Testis (tissue), 3 donors: ENCODE results near the gene DRC7. TPM values are rescaled to one million over a fixed set of nuclear protein-coding genes. Genes with fewer than 3 reads are reported as not detected.
"Not testable (repeated sequence)": the region's sequence is repeated elsewhere in the genome, so short reads cannot be mapped to it uniquely, and the experiment has no call there.

Source experiments
- DNase-seq: peaks from one replicate; pipeline ENCODE4 v3.0.0-alpha.2; 2019
- H3K27ac ChIP-seq, 2 donors: fragments of 200-600 bp; sonication (generic); one replicate each; pipeline ENCODE4 v1.5.1; 2019
- H3K27me3 ChIP-seq: fragments of 200-600 bp; sonication (generic); one replicate; pipeline ENCODE4 v1.5.1; 2019
- H3K36me3 ChIP-seq: fragments of 200-600 bp; sonication (generic); one replicate; pipeline ENCODE4 v1.5.1; 2017; ENCODE audit warnings: low read depth; ENCODE audit errors: missing control alignments
- H3K4me1 ChIP-seq: fragments of 200-600 bp; sonication (generic); one replicate; pipeline ENCODE4 v1.5.1; 2019
- H3K4me3 ChIP-seq, 2 donors: fragments of 200-600 bp; sonication (generic); one replicate each; pipeline ENCODE4 v1.5.1; 2017 to 2019
- H3K9me3 ChIP-seq: fragments of 200-600 bp; sonication (generic); one replicate; pipeline ENCODE4 v1.5.1; 2017
- POLR2A ChIP-seq: fragments of 450-650 bp; IDR thresholded peaks from one replicate; pipeline ENCODE4 v1.6.1; 2017; ENCODE audit warnings: antibody characterized with exemption, mild to moderate bottlenecking, moderate library complexity
- WGBS, 2 donors: methylation state at CpG; one replicate each; pipeline ENCODE4 v1.1.5; 2018; 5-methylcytosine and 5-hydroxymethylcytosine counted together
- intact Hi-C: fragments of 100-400 bp; cut with DNase I; formaldehyde crosslinking; loops from one replicate; pipeline ENCODE4 v1.15.1; 2023; ENCODE audit warnings: low total_unique reads
- polyA plus RNA-seq: library from polyadenylated mRNA; stranded (reverse); fragments of 350-450 nt; fragmentation: Illumina TruSeq; extraction: RNeasy Lipid Tissue Mini Kit (QIAGEN cat#74804); gene quantifications from one replicate; pipeline ENCODE4 v1.2.3, GENCODE V29; 2014; ENCODE audit warnings: low read depth, low replicate concordance; ENCODE audit not compliant: insufficient read depth
- total RNA-seq, 2 donors: library from RNA; depleted of rRNA; stranded (reverse); fragments of >200 nt; gene quantifications; one replicate each; pipeline ENCODE4 v1.2.3, GENCODE V29; 2016
- TF ChIP-seq, protein P1 (sequence below), 3 experiments: fragments of 450-650 bp in 2 of 3; fragments of 200-600 bp in 1 of 3; sonication (generic) in 1 of 3; IDR thresholded peaks; one replicate each; pipeline ENCODE4 v1.5.1; 2016 to 2019; ENCODE audit warnings: antibody characterized with exemption in 3 of 3, mild to moderate bottlenecking in 2 of 3, moderate library complexity in 1 of 3

DRC7 gene
- total and polyA plus RNA-seq, 3 donors from 2014 or later, result 35.4 to 199 (median 62.7) TPM

GRCh38 chr16:57773655-57774295 is 79.2 kb downstream of the DRC7 start:
- intact Hi-C loops, result no loop called here
- H3K9me3 ChIP-seq, result no peaks in the 10 kb centered on the region
- no peak overlapping the region for H3K27ac ChIP-seq
- H3K4me3 ChIP-seq, result no peak overlapping the region
- H3K36me3 ChIP-seq, result no peaks in the 10 kb centered on the region
- H3K27me3 ChIP-seq, result no peaks in the 10 kb centered on the region
- TF ChIP-seq, protein P1, sequence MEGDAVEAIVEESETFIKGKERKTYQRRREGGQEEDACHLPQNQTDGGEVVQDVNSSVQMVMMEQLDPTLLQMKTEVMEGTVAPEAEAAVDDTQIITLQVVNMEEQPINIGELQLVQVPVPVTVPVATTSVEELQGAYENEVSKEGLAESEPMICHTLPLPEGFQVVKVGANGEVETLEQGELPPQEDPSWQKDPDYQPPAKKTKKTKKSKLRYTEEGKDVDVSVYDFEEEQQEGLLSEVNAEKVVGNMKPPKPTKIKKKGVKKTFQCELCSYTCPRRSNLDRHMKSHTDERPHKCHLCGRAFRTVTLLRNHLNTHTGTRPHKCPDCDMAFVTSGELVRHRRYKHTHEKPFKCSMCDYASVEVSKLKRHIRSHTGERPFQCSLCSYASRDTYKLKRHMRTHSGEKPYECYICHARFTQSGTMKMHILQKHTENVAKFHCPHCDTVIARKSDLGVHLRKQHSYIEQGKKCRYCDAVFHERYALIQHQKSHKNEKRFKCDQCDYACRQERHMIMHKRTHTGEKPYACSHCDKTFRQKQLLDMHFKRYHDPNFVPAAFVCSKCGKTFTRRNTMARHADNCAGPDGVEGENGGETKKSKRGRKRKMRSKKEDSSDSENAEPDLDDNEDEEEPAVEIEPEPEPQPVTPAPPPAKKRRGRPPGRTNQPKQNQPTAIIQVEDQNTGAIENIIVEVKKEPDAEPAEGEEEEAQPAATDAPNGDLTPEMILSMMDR (IDR thresholded peaks at IDR 0.05), result no peak
- TF ChIP-seq POLR2A, result no peak
- DNase-seq, result no peak
- no peaks in the 10 kb centered on the region for H3K4me1 ChIP-seq
- 82 to 85% methylated on average over 11 of the region's 11 CpGs for WGBS, 2 donors

DNA sequence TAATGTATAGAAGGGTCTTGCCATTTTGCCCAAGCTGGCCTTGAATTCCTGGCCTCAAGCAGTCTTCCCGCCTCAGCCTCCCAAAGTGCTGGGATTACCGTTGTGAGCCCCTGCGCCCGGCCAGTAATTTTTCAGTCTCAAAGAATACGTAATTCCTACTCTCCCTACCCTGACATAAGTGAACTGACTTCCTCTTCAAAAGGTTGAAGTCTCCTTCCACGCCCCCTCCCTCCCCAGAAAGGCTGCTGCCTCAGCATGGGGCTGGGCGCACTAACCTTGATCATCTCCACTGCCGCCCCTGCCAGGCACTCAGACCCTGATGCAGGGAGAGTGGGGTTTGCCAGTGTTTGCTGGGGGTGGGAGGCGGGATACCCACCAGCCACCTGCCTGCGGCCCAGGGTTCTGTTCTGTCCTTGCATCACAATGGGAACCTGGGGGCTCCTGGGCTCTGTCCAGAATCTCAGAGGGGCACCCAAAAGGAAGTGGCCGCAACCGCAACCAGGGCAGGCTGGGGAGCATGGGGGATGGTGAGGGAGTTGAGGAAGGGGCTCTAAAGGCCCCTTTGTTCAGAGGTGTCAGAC is 80.2 kb downstream of the DRC7 start:
- 93 to 97% methylated on average over 8 to 12 of the region's 12 CpGs for WGBS, 2 donors
- intact Hi-C loops, result no loop called here
- TF ChIP-seq, protein P1 (IDR thresholded peaks at IDR 0.05), result no peak
- TF ChIP-seq POLR2A, result no peak

GRCh38 chr16:57775661-57776469 is 81.3 kb downstream of the DRC7 start:
- 74 to 94% methylated on average over 4 to 22 of the region's 23 CpGs for WGBS, 2 donors
- Histone ChIP-seq H3K27me3 (no peaks in the 10 kb centered on the region), H3K36me3 (no peaks in the 10 kb centered on the region), H3K4me3 (no peak overlapping the region), H3K9me3 (no peaks in the 10 kb centered on the region), H3K27ac (no peak overlapping the region), H3K4me1 (no peaks in the 10 kb centered on the region)
- no peak for DNase-seq
- intact Hi-C loops, result no loop called here
- TF ChIP-seq, protein P1 (IDR thresholded peaks at IDR 0.05), result no peak
- no peak for TF ChIP-seq POLR2A

More for the DNA sequence above, 80.2 kb downstream of the DRC7 start:
- H3K27me3 ChIP-seq, result no peaks in the 10 kb centered on the region
- H3K4me3 ChIP-seq, result no peak overlapping the region
- no peaks in the 10 kb centered on the region for H3K9me3 ChIP-seq
- no peak for DNase-seq
- H3K36me3 ChIP-seq, result no peaks in the 10 kb centered on the region
- H3K4me1 ChIP-seq, result no peaks in the 10 kb centered on the region
- no peak overlapping the region for H3K27ac ChIP-seq

GRCh38 chr16:57778658-57779057 is 84.1 kb downstream of the DRC7 start:
- no peak overlapping the region for H3K4me3 ChIP-seq

DNA sequence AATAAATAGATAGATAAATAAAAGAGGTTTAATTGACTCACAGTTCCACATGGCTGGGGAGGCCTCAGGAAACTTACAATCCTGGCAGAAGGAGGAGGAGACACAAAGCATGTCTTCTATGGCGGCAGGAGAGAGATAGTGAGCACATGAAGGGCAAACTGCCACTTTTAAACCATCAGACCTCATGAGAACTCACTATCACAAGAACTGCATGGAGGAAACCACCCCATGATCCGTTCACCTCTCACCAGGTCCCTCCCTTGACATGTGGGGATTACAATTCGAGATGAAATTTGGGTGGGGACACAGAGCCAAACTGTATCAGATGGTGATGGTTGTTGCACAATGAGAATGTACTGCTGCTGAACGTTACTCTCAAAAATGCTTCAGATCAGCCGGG is 85.2 kb downstream of the DRC7 start:
- H3K36me3 ChIP-seq, intact Hi-C loops, DNase-seq, H3K27me3 ChIP-seq, H3K9me3 ChIP-seq, H3K27ac ChIP-seq, H3K4me3 ChIP-seq, H3K4me1 ChIP-seq: not testable (repeated sequence)
- 92 to 94% methylated on average over 5 of the region's 5 CpGs for WGBS, 2 donors

More at GRCh38 chr16:57778658-57779057, 84.1 kb downstream of the DRC7 start:
- H3K36me3 ChIP-seq, result no peaks in the 10 kb centered on the region
- no peaks in the 10 kb centered on the region for H3K4me1 ChIP-seq
- 93 to 96% methylated on average over 5 of the region's 5 CpGs for WGBS, 2 donors
- DNase-seq, result no peak
- no peak overlapping the region for H3K27ac ChIP-seq
- no peaks in the 10 kb centered on the region for H3K9me3 ChIP-seq
- TF ChIP-seq, protein P1 (IDR thresholded peaks at IDR 0.05), result no peak
- no peak for TF ChIP-seq POLR2A
- no peaks in the 10 kb centered on the region for H3K27me3 ChIP-seq
- intact Hi-C loops, result no loop called here
